Hematopoietic multipotent progenitor cell treated with erythropoietin and hydrocortisone succinate and interleukin-3 and kit ligand, for 15 days (in vitro differentiated cells): ENCODE measurements around the gene EHBP1L1.
"Not testable (repeated sequence)": the region's sequence is repeated elsewhere in the genome, so short reads cannot be mapped to it uniquely, and the experiment has no call there.

Source experiments
- DNase-seq: peaks from one replicate; pipeline ENCODE4 v3.0.0-alpha.2; 2015; ENCODE audit warnings: low spot score

The EHBP1L1 gene

GRCh38 chr11:65636108-65637031, 60.5 kb downstream of the EHBP1L1 start:
- peak; percentile 86 for DNase-seq

- DNase-seq: no peak
Observed at GRCh38 chr11:65637032-65637557, 61.2 kb downstream of the EHBP1L1 start.

GRCh38 chr11:65637794-65638419, 62.1 kb downstream of the EHBP1L1 start, which contains the start of gene SIPA1:
Gene SIPA1, plus strand, starts transcription at chr11:65638101. Its CDS starts 2,821 bp downstream, at chr11:65640922.
- peak; percentile 79 for DNase-seq

GRCh38 chr11:65639228-65639597, 63.4 kb downstream of the EHBP1L1 start:
- DNase-seq: not testable (repeated sequence)

- DNase-seq: no peak
Observed at GRCh38 chr11:65639623-65640482, 64.0 kb downstream of the EHBP1L1 start.

DNA sequence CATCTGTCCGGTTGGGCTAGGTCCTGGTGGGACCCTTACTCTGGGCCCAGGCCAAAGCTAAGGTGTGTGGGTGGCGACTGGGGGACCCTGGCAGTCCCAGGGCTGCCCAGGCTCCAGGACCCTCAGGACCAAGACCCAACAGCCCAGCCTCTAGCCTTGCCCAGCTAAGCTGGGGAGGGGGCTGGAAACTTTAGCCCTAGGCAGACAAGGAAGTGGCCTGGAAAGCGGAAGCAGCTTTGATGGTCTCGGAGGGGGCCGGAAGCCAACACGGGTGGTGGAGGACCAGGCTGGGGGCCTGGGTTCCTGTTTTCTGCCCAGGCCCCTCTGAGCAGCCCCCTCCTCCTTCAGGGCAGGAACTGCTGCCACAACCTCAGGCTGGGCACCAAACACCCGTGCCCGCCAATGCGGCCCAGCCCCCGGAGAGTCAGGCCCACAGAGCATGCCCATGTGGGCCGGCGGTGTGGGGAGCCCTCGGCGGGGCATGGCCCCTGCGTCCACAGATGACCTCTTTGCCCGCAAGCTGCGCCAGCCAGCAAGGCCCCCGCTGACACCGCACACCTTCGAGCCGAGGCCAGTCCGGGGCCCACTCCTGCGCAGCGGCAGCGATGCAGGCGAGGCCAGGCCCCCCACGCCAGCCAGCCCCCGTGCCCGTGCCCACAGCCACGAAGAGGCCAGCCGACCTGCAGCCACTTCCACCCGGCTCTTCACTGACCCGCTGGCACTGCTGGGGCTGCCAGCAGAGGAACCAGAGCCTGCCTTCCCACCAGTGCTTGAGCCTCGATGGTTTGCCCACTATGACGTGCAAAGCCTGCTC, 64.8 kb downstream of the EHBP1L1 start:
- no peak for DNase-seq

DNA sequence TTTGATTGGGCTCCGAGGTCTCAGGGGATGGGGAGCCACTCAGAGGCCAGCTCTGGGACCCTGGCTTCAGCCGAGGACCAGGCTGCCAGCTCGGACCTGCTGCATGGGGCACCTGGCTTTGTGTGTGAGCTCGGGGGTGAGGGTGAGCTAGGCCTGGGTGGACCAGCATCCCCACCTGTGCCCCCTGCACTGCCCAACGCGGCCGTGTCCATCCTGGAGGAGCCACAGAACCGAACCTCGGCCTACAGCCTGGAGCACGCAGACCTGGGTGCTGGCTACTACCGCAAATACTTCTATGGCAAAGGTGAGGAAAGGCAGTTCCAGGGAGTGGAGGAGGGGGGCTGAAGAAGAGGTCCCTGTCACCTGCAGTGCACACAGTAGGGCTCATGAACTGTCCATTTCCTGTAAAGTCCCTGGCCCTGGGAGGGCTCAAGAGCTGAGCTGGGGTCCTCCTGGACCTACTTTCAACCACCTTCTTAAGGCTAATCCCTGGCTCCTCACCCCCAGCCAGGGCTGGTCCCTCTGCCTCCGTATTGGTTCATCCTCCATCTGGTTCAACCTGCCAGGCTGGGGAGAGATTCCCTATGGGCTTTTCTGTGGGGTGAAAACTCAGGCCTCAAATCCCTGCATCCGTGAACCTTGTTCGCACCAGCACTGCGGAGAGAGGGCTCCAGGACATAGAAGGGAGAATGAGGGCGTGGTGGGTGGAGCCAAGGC, 65.6 kb downstream of the EHBP1L1 start:
- no peak for DNase-seq
